SK-N-SH treated with all-trans-retinoic acid at 6 μM for 48 hours (cell line): ENCODE results near the gene DTNBP1.

Experiments used
- ATAC-seq: fragments of 200-7000 bp; cut with Tn5 transposase; 3 replicates; pipeline ENCODE4 v1.9.1; 2020; ENCODE audit warnings: mild to moderate bottlenecking, moderate library complexity
- ARNTL ChIP-seq: fragments of 450-650 bp; formaldehyde crosslinking; IDR thresholded peaks from 2 replicates; pipeline ENCODE4 v1.5.0; 2020; ENCODE audit warnings: low read depth, mild to moderate bottlenecking, moderate library complexity, borderline replicate concordance
- BACH2 ChIP-seq: fragments of 250-450 bp; sonication (Bioruptor Pico); IDR thresholded peaks from 2 replicates; pipeline ENCODE4 v1.9.0; 2021; ENCODE audit warnings: mild to moderate bottlenecking, borderline replicate concordance
- CSDC2 ChIP-seq: fragments of 250-450 bp; sonication (Bioruptor Pico); IDR thresholded peaks from 2 replicates; pipeline ENCODE4 v1.5.0; 2020; ENCODE audit warnings: mild to moderate bottlenecking, moderate library complexity
- ESRRG ChIP-seq: fragments of 250-450 bp; sonication (Bioruptor Pico); IDR thresholded peaks from 2 replicates; pipeline ENCODE4 v1.6.1; 2021; ENCODE audit warnings: mild to moderate bottlenecking
- GLIS3 ChIP-seq: fragments of 250-450 bp; sonication (Bioruptor Pico); IDR thresholded peaks from 2 replicates; pipeline ENCODE4 v1.5.0; 2020; ENCODE audit warnings: mild to moderate bottlenecking, moderate library complexity
- ISL1 ChIP-seq: fragments of 250-450 bp; sonication (Bioruptor Pico); IDR thresholded peaks from 2 replicates; pipeline ENCODE4 v2.1.2; 2022; ENCODE audit warnings: mild to moderate bottlenecking, moderate library complexity
- OSR1 ChIP-seq: fragments of 250-450 bp; sonication (Bioruptor Pico); IDR thresholded peaks from 2 replicates; pipeline ENCODE4 v1.8.0; 2022; ENCODE audit warnings: moderate library complexity, mild to moderate bottlenecking, inconsistent platforms
- PATZ1 ChIP-seq: fragments of 250-450 bp; sonication (Bioruptor Pico); IDR thresholded peaks from 2 replicates; pipeline ENCODE4 v1.8.0; 2020; ENCODE audit warnings: mild to moderate bottlenecking, moderate library complexity, borderline replicate concordance
- POU6F1 ChIP-seq: fragments of 250-450 bp; sonication (Bioruptor Pico); IDR thresholded peaks from 2 replicates; pipeline ENCODE4 v1.8.0; 2021; ENCODE audit warnings: low read depth, mild to moderate bottlenecking, moderate library complexity, borderline replicate concordance
- RARB ChIP-seq: fragments of 250-450 bp; sonication (Bioruptor Pico); IDR thresholded peaks from 2 replicates; pipeline ENCODE4 v1.8.0; 2021; ENCODE audit warnings: mild to moderate bottlenecking, moderate library complexity
- SNAI2 ChIP-seq: fragments of 250-450 bp; sonication (Bioruptor Pico); IDR thresholded peaks from 2 replicates; pipeline ENCODE4 v1.5.0; 2020; ENCODE audit warnings: mild to moderate bottlenecking, moderate library complexity
- TCF4 ChIP-seq: fragments of 250-450 bp; sonication (Bioruptor Pico); IDR thresholded peaks from 2 replicates; pipeline ENCODE4 v1.8.0; 2021; ENCODE audit warnings: mild to moderate bottlenecking, moderate library complexity, borderline replicate concordance
- TOX ChIP-seq: fragments of 250-450 bp; sonication (Bioruptor Pico); IDR thresholded peaks from 2 replicates; pipeline ENCODE4 v1.8.0; 2021; ENCODE audit warnings: mild to moderate bottlenecking, moderate library complexity, borderline replicate concordance
- ZC3H10 ChIP-seq: fragments of 250-450 bp; sonication (Bioruptor Pico); IDR thresholded peaks from 2 replicates; pipeline ENCODE4 v1.5.1; 2021; ENCODE audit warnings: mild to moderate bottlenecking, moderate library complexity
- ZFP3 ChIP-seq: fragments of 250-450 bp; sonication (Bioruptor Pico); IDR thresholded peaks from 2 replicates; pipeline ENCODE4 v1.5.0; 2020; ENCODE audit warnings: mild to moderate bottlenecking, moderate library complexity
- ZFP30 ChIP-seq: fragments of 450-650 bp; formaldehyde crosslinking; IDR thresholded peaks from 2 replicates; pipeline ENCODE4 v1.5.0; 2022; ENCODE audit warnings: mild to moderate bottlenecking, moderate library complexity
- ZNF565 ChIP-seq: fragments of 450-650 bp; formaldehyde crosslinking; conservative IDR thresholded peaks from 2 replicates; pipeline ENCODE4 v1.5.0; 2020; ENCODE audit warnings: low read depth, mild to moderate bottlenecking, moderate library complexity
- ZNF8 ChIP-seq: fragments of 450-650 bp; formaldehyde crosslinking; IDR thresholded peaks from 2 replicates; pipeline ENCODE4 v1.5.0; 2020; ENCODE audit warnings: mild to moderate bottlenecking, moderate library complexity
- TF ChIP-seq, protein P1 (sequence below): fragments of 250-450 bp; sonication (Bioruptor Pico); IDR thresholded peaks from 2 replicates; pipeline ENCODE4 v1.5.1; 2021; ENCODE audit warnings: mild to moderate bottlenecking, moderate library complexity
- TF ChIP-seq, protein P2 (sequence below): fragments of 250-450 bp; sonication (Bioruptor Pico); IDR thresholded peaks from 2 replicates; pipeline ENCODE4 v1.5.1; 2020; ENCODE audit warnings: low read depth, mild to moderate bottlenecking, moderate library complexity
- TF ChIP-seq, protein P3 (sequence below): fragments of 250-450 bp; sonication (Bioruptor Pico); IDR thresholded peaks from 2 replicates; pipeline ENCODE4 v1.5.0; 2020; ENCODE audit warnings: mild to moderate bottlenecking, moderate library complexity

The DTNBP1 gene

DNA sequence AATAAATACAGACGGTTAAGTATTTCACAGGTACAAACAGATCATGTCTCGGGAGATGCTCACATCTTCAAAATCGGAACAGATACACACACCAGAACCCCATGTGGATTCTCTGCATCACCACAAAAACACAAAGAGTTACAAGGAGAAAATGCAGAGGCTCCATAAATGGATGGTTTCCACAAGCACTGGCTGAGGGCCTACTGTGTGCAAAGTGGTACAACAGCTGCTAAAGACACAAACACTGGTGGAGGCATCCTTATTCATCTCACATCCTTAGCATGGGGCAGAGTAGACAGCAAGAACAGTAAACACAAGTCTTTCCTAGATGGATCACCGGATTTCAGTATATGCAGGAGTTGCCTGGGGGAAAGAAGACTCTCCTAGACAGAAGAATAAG lies 88.8 kb downstream of the DTNBP1 start:
- no peak for ATAC-seq
- TF ChIP-seq ZFP30 (CRISPR knock-in tag) (no peak), ZNF8 (CRISPR knock-in tag) (no peak), ZC3H10 (CRISPR knock-in tag) (no peak), ESRRG (CRISPR knock-in tag) (no peak), ZFP3 (no peak), POU6F1 (CRISPR knock-in tag) (no peak), CSDC2 (CRISPR knock-in tag) (no peak), ISL1 (CRISPR knock-in tag) (no peak), RARB (CRISPR knock-in tag) (no peak), PATZ1 (CRISPR knock-in tag) (no peak), ZNF565 (CRISPR knock-in tag) (no peak), SNAI2 (CRISPR knock-in tag) (no peak)
- TF ChIP-seq, protein P1, sequence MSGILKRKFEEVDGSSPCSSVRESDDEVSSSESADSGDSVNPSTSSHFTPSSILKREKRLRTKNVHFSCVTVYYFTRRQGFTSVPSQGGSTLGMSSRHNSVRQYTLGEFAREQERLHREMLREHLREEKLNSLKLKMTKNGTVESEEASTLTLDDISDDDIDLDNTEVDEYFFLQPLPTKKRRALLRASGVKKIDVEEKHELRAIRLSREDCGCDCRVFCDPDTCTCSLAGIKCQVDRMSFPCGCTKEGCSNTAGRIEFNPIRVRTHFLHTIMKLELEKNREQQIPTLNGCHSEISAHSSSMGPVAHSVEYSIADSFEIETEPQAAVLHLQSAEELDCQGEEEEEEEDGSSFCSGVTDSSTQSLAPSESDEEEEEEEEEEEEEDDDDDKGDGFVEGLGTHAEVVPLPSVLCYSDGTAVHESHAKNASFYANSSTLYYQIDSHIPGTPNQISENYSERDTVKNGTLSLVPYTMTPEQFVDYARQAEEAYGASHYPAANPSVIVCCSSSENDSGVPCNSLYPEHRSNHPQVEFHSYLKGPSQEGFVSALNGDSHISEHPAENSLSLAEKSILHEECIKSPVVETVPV = no peak

DNA sequence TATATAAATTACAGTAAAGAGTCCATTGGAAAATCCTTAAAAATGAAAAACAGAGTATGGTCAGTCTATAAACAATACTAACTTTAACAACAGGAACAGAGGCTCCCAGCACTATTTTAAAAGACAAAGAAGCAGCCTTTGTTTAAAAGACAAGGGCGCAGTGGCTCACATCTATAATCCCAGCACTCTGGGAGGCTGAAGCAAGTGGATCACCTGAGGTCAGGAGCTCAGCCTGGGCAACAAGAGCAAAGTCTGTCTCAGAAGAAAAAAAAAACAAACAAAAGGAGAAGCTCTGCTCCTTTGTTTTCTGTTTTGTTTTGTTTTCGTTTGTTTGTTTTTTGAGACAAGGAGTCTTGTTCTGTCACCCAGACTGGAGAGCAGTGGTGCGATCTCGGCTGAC lies 89.4 kb downstream of the DTNBP1 start:
- ATAC-seq = no peak
- TF ChIP-seq, protein P2, sequence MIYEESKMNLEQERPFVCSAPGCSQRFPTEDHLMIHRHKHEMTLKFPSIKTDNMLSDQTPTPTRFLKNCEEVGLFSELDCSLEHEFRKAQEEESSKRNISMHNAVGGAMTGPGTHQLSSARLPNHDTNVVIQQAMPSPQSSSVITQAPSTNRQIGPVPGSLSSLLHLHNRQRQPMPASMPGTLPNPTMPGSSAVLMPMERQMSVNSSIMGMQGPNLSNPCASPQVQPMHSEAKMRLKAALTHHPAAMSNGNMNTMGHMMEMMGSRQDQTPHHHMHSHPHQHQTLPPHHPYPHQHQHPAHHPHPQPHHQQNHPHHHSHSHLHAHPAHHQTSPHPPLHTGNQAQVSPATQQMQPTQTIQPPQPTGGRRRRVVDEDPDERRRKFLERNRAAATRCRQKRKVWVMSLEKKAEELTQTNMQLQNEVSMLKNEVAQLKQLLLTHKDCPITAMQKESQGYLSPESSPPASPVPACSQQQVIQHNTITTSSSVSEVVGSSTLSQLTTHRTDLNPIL (CRISPR knock-in tag) = no peak
- TF ChIP-seq OSR1 (no peak), POU6F1 (CRISPR knock-in tag) (no peak), ZC3H10 (CRISPR knock-in tag) (no peak), ARNTL (CRISPR knock-in tag) (no peak), PATZ1 (CRISPR knock-in tag) (no peak), ESRRG (CRISPR knock-in tag) (no peak), BACH2 (CRISPR knock-in tag) (no peak), RARB (CRISPR knock-in tag) (no peak), ZFP30 (CRISPR knock-in tag) (no peak), ISL1 (CRISPR knock-in tag) (no peak), GLIS3 (CRISPR knock-in tag) (no peak), ZFP3 (no peak), TOX (CRISPR knock-in tag) (no peak), TCF4 (no peak), SNAI2 (CRISPR knock-in tag) (no peak), CSDC2 (CRISPR knock-in tag) (no peak), ZNF565 (CRISPR knock-in tag) (no peak)
- TF ChIP-seq, protein P1 = no peak
- TF ChIP-seq, protein P3, sequence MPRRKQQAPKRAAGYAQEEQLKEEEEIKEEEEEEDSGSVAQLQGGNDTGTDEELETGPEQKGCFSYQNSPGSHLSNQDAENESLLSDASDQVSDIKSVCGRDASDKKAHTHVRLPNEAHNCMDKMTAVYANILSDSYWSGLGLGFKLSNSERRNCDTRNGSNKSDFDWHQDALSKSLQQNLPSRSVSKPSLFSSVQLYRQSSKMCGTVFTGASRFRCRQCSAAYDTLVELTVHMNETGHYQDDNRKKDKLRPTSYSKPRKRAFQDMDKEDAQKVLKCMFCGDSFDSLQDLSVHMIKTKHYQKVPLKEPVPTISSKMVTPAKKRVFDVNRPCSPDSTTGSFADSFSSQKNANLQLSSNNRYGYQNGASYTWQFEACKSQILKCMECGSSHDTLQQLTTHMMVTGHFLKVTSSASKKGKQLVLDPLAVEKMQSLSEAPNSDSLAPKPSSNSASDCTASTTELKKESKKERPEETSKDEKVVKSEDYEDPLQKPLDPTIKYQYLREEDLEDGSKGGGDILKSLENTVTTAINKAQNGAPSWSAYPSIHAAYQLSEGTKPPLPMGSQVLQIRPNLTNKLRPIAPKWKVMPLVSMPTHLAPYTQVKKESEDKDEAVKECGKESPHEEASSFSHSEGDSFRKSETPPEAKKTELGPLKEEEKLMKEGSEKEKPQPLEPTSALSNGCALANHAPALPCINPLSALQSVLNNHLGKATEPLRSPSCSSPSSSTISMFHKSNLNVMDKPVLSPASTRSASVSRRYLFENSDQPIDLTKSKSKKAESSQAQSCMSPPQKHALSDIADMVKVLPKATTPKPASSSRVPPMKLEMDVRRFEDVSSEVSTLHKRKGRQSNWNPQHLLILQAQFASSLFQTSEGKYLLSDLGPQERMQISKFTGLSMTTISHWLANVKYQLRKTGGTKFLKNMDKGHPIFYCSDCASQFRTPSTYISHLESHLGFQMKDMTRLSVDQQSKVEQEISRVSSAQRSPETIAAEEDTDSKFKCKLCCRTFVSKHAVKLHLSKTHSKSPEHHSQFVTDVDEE (CRISPR knock-in tag) = no peak
